HL-60/S4 treated with phorbol 12-myristate 13-acetate at 8.2 ng/mL for 4 days and 3 days (cell line): Measurements from ENCODE around the gene HEPACAM.

ENCODE experiments used
- in situ Hi-C: fragments of 300-500 bp; cut with MboI; formaldehyde crosslinking; loops from 2 replicates; pipeline ENCODE4 v1.15.0; 2022; ENCODE audit warnings: low sequenced_read_pairs

HEPACAM gene

DNA sequence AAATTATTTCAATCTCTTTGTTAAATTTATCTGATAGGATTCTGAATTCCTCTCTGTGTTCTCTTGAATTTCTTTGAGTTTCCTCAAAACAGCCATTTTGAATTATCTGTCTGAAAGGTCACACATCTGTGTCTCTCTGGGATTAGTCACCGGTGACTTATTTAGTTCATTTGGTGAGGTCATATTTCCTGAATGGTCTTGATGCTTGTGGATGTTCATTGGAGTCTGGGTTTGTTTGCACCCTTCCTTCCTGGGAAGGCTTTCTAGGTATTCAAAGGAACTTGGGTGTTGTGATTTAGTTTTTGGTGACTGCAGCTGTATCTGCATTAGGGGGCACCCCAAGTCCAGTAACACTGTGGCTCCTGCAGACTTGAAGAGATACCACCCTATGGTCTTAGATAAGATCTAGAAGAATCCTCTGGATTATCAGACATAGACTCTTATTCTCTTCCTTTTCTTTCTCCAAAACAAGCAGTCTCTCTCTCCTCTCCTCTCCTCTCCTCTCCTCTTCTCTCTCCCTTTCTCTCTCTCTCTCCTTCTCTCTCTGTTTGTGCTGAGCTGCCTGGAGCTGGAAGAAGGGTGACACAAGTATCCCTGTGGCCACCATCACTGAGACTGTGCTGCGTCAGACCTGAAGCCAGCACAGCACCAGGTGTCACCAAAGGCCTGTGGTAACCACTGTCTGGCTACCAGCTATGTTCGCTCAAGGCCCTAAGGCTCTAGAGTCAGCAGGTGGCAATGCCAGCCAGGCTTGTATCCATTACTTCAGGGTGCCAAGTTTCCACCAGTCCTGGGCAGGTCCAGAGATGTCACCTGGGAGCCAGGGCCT lies 20.1 kb downstream of the HEPACAM start:
- in situ Hi-C loops = no loop called here

DNA sequence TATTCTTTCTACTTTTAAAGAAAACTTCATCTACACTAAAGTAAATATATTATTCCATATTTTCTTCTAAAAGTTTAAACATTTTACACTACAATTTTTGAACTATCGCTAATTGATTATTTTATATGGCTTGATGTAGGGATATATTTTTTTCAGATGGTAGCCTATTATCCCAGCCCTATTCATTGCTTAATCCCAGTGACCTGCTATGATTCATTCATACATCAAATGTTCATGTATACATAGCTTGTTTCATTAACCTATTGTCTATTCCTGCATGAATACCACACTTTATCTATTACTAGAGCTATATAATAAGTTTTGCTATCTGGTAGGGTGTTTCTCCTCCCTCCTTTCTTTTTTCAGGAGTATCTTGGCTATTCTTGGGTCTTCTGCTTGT lies 33.2 kb downstream of the HEPACAM start:
- in situ Hi-C loops = no loop called here

GRCh38 chr11:124900464-124900863 lies 35.4 kb downstream of the HEPACAM start:
- in situ Hi-C loops = no loop called here

DNA sequence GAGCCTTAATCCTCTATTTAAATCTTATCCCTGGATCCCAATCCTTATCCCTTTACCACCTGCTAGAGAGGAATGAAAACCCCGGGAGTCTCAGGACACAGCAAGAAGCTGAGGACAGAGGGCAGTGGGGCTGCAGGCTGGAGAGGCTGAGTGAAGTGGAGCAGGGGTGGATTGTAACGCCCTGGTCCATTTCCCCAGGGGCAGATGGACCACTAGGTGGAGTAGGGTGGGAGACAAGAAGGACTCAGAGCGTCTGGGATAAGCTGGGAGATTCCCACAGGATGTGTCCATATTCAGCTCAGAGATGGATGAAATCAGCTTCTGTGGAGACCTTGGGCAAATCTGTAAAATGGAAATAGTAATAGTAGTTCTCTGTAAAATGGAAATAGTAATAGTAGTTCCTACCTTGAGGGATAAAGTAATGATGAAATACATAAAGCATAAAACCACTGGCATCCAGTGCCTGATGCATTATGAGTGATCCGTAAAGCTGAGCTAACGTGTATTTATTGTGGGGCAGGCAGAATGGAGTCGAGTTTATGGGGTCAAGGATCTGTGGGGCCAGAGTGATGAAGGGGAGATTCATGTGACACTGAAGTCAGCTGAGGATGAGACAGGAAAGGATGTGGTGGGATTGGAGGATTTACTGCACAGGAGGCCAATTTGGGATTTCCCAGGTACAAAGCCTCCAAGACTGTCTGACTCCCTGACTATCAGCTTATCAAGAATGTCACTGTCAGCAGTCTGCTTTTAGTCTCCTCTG lies 36.3 kb downstream of the HEPACAM start:
- in situ Hi-C loops = no loop called here

GRCh38 chr11:124898711-124899110 lies 37.1 kb downstream of the HEPACAM start:
- in situ Hi-C loops = no loop called here

DNA sequence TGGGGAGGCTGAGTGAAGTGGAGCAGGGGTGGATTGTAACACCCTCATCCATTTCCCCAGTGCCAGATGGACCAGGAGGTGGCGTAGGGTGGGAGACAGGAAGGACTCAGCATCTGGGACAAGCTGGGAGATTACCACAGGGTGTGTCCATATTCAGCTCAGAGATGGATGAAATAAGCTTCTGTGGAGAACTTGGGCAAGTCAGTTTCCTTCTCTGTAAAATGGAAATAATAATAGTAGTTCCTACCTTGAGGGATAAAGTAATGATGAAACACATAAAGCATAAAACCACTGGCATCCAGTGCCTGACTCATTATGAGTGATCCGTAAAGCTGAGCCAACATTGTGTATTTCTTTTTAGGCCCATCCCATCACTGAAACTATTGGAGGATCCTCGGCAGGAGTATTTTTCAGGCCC lies 37.6 kb downstream of the HEPACAM start:
- in situ Hi-C loops = no loop called here

DNA sequence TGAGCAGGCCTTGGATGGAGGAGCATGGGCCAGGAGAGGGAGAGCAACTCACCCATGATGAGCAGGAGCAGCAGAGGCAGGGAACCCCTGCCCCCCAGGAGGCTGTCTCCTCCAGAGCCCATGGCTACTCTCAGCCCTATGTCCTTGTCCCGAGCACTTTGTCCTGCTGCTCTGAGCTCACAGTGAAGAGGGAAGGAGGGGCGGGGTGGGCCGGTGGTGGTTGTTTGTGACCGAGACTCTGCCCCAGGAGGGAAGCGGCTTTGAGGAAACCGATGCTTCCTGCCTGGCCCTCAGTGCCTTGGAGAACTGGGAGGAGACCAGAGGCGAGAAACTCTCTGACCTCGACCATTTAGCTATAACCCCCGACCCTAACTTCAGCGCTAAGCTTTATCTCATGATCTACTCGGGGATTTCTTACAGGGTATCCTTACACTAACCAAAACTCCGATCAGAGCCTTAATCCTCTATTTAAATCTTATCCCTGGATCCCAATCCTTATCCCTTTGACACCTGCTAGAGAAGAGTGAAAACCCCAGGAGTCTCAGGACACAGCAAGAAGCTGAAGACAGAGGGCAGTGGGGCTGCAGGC lies 38.1 kb downstream of the HEPACAM start, which contains the start of gene ROBO4:
ROBO4 (minus strand) TSS at position 192 of the 589 bp plus-strand sequence; CDS start at position 122, 70 bp downstream.
- in situ Hi-C loops = no loop called here

- in situ Hi-C loops = no loop called here
These were observed 38.9 kb downstream of the HEPACAM start for GRCh38 chr11:124896821-124897391.

DNA sequence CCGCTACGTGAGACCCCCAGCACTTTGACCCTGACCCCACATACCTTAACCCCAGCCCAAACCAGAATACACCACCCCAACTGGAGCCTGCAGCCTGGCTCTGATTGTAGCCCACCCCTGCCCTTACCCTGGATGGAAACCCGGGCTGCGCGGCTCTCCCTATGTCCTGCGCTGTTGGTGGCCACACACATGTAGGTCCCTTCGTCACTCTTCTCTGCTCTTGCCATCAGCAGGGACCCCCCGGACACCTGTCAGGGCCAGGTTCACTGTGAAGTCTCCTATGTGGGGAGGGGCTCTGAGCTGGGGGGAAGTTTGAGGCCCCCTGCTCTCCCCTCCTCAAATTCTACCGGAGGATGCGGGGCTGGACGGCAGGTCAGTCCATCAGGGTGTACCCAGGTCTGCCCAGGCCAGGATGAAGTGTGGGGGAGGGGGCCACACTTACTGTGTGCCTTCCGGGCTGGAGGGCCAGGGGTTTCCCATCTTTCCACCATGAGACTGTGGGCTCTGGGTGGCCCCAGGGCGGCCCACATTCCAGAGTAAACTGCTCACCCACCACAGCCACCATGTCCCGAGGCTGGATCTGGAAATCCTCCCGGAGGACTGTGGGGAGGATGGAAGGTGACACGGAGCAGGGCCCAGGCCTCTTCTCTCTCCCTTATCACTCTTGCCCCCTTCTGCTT lies 39.6 kb downstream of the HEPACAM start:
- in situ Hi-C loops = no loop called here

DNA sequence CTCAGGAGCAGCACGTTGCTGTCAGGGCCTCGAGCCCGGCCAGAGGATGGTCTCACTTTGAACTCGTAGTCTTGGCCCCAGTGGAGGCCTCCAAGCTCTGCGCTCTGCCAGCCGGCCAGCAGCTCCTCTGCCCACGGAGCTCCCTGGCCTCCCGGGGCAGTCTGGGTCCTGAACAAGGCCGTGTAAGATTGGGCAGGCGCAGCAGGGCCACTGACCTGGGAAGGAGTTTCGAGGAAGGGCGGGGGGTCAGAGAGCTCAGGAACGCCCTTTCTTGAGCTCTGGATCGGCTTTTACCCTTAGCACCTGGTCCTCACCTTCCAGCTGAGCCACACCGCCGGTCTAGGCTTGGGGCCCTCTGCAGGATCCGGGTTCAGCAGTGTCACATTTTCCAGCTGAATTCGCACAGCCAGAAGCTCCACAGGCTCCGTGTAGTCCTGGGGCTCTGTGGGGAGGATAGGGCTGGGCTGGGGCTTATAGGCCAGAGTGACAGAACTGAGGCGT lies 40.3 kb downstream of the HEPACAM start:
- in situ Hi-C loops = no loop called here

DNA sequence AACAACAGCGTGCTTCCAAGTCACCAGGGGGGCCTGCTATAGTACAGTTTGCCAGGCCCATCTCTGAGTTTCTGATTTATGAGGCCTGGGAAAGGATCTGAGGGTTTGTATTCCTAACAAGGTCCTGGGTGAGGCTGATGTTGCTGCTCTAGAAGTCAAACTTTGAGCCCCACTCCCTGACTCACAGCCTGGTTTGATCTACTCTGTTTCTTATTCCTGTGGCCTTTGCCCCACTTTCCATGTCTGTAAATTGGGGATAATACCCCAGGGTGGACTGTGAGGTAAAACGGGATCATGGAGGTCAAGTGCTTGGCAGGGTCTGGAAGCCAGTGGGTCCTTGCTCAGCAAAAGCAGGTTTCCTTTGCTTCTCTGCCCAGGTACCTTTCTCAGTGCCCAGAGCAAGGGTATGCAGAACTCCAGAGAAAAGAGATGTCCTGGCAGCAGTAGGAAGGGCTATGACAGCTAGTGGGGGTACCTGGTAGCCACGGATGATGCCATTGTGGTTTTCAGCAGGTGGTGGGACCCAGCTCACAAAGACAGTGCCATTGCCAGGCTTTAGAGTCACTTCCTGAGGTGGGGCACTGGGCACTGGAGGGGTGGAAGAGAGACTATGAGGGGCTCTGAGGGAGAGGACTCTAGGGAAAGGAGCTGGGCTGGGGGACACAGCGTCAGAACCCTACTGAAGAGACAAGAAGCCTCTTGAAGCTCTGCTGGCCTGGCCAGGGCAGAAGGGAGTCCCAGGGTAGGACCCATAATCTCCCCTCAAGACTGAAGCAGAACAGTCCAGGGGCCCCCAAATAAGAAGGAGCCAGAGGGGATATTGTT lies 41.0 kb downstream of the HEPACAM start:
- in situ Hi-C loops = no loop called here

DNA sequence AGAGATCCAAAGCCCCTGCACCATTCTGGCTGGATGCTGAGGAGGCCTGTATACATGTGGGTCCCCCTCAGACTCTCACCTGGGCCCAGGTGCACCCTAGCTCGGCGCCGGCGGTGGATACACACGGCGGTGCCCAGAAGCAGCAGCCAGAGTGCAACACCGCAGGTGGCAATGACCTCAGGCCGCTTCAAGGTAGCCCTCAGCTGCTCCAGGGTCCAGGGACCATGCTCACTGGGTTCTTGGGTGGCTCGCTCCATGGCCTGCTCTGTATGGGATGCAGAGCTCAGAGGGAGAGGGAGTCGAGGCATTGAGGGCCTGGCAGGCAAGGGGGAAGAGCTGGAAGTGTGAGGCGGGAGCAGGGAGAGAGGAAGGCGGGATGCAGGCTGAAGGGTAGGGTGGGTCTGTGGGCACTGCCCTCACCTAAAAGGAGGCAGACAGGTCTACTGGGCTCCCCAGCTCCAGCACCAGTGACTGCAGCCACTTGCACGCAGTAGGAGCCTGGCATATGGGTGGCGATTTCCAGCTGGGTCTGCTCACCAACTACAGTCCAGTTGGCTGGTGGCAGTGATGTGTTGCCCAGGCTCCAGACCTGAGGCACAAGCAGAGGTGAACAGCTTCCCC lies 42.0 kb downstream of the HEPACAM start:
- in situ Hi-C loops = no loop called here

- in situ Hi-C loops = no loop called here
These were observed 42.9 kb downstream of the HEPACAM start for GRCh38 chr11:124892750-124893454.

- in situ Hi-C loops = no loop called here
These were observed 43.7 kb downstream of the HEPACAM start for GRCh38 chr11:124892146-124892545.

DNA sequence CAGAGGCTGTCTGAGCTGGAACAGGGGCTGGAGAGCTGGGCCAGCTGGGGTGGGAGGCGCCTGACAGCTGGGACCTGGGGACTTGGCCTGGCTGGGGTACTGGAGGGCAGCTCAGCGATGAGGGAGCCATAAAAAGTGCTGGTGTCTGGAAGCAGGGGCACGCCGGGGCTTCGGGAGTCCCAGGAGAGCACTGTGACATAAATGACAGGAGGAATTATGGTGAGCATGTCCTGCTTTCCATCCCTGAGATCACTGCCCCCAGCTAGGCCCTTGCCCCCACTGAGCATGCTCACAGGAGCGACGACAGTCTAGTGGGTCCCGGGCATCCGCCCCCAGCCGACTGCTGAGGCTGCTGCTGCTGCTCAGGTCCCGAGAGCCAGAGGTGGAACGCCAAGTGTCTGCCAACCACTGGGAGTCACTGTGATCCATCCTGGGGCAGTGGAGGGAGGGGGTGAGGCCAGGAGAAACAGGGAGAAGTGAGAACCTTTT lies 44.4 kb downstream of the HEPACAM start:
- in situ Hi-C loops = no loop called here

DNA sequence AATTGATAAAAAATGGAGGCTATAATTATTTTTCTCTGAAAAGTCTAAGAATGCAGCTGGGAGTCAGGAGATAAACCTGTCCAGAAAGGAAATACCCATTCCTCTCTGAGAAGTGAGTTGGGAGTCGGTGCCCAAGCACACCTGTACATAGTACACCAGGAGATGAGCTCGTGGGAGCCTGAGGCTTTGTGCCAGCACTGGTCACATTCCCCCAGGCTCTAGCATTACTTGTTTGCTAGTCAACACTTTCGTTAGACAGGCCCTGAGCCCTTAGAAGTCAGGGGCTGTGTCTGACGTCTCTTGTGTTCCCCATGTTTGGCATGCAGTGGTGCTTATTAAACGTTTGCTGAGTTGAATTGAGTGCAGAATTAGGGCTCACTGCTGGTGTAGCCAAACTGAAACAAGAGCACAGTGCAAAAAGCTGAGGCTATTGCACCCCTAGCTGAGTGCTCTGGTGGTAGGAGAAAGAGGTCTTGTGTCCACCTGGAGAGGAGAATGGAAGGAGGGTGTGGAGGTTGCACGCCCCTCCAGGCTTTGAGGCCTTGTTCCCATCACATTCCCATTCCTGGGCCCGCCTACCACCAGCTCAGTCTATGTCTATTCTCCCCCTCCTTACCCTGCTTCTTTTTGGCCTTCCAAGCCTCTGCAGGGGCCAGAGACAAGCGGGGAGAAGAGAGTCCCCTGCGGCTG lies 45.0 kb downstream of the HEPACAM start:
- in situ Hi-C loops = no loop called here

- in situ Hi-C loops = no loop called here
These were observed 45.7 kb downstream of the HEPACAM start for GRCh38 chr11:124890151-124890550.
